H1 (cell line): ENCODE data around the gene P4HA1. TPM values are rescaled to one million over a fixed set of nuclear protein-coding genes. Genes with fewer than 3 reads are reported as not detected.
A peak's percentile ranks its signal among the peaks of the same experiment; 100 is the strongest.

ENCODE experiments used
- CHD7 ChIP-seq: fragments of 300-600 bp; sonication (generic); IDR thresholded peaks from 2 replicates; pipeline ENCODE4 v1.7.1; 2012; ENCODE audit warnings: low read length, moderate library complexity, mild to moderate bottlenecking, inconsistent platforms; ENCODE audit not compliant: insufficient replicate concordance
- CTCF ChIP-seq, 3 experiments: IDR thresholded peaks; 1 replicate in 2 of 3; 2 replicates in 1 of 3; pipeline versions ENCODE4 v1.5.1 to v1.6.1; 2011; ENCODE audit warnings: low read length in 3 of 3, mild to moderate bottlenecking in 3 of 3, inconsistent platforms in 2 of 3, low read depth in 1 of 3, moderate library complexity in 1 of 3; ENCODE audit not compliant: insufficient read depth in 1 of 3; ENCODE audit errors: control extremely low read depth in 1 of 3
- FOSL1 ChIP-seq: IDR thresholded peaks from 2 replicates; pipeline ENCODE4 v1.6.1; 2011; ENCODE audit warnings: mild to moderate bottlenecking, low read depth, low read length, moderate library complexity; ENCODE audit not compliant: insufficient read depth
- SIX5 ChIP-seq: IDR thresholded peaks from 2 replicates; pipeline ENCODE4 v1.6.1; 2011; ENCODE audit warnings: mild to moderate bottlenecking, low read depth, low read length
- polyA plus RNA-seq, 7 experiments: library from polyadenylated mRNA; depleted of rRNA in 3 of 7; stranded (reverse) in 5 of 7; unstranded in 2 of 7; fragments of >200 nt in 5 of 7; fragments of 200-250 nt in 2 of 7; gene quantifications; 1 replicate in 5 of 7; 2 replicates in 1 of 7; 4 replicates in 1 of 7; pipeline versions ENCODE4 v1.2.1 to v1.2.3, GENCODE V29; 2011 to 2013; ENCODE audit warnings: missing spikeins in 2 of 7, mixed read lengths in 2 of 7
- total RNA-seq: library from RNA; stranded (reverse); fragmentation: NEBNext Ultra II Directional; extraction: Animal tissue kit (Norgen Biotek cat#: 25700); gene quantifications from 2 replicates; pipeline ENCODE4 v1.2.1, GENCODE V29; 2021

The P4HA1 gene
- total and polyA plus RNA-seq, 2 of the 8 experiments (the other 6 are each of a cell fraction or from before 2014, with no cell fraction given) = 12.0 to 25.7 TPM

DNA sequence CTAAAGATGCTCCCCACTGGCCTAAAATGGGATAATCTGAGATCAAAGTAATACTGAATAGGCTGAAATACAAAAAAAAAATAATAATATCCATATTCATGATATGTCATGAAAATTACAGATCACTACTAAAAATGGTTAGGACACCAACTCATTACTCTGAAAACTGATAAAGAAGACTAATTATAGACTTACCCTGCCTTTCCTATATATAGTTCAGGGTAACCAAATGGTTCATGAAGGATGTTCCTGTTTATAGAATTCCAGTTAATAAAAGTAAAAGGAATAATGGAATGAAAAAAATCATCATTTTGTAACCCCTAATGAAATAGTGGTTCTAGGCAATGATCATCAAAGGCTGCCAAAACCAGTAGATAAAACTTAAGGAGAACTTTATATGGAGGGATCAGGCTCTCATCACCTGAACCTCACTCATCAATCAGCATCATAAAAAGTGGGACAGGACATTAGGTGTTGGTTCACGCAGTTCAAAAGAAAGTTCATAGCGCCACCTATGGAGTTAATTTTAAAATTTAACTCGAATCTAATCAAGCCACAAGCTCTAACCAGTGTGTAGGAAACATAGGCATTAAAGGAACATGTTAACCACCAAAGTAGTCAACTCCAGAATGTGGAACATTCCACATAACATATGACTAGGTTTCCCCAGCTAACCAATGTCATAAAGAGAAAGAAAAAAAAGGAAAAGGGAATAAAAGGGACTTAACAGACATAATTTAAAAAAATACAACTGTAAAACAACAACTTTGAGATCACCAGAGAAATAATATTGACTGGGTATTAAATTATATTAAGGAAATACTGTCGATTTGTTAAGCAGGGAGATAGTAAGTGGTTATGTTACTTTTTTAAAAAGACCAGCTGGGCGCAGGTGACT, 35.7 kb downstream of the P4HA1 start (continued):
- TF ChIP-seq CHD7 = no peak
- peak in 2 of 3 experiments; percentile 40 to 52; a peak in 2 of 4 replicates for TF ChIP-seq CTCF (IDR thresholded peaks at IDR 0.05; ENCODE audit: control extremely low read depth in 1 of 3, insufficient read depth in 1 of 3, low read depth in 1 of 3, low read length in 3 of 3)
- no peak for TF ChIP-seq FOSL1
- TF ChIP-seq SIX5 = no peak
